ENCODE results near the gene KIAA1671.

DNA sequence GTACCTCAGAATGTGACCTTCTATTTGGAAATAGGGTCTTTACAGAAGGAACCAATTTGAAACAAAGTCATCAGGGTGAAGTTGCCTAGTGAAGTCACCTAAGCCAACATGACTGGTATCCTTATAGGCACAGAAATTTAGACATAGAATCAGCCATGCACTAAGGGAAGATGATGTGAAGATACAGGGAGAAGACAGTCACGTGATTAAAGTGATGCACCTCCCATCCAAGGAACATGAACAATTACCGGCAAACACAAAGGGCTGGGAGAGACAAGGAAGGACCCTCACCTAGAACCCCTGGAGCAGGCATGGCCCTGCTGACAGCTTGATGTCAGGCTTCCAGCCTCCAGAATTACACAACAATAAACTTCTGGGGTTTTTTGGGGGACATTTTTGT, 263.7 kb downstream of the KIAA1671 start:
- TF ChIP-seq GATA3 (IDR thresholded peaks at IDR 0.05; ENCODE audit: low read depth, low read length) (no peak), GATA2 (IDR thresholded peaks at IDR 0.05; ENCODE audit: low read depth, low read length) (no peak)
